ENCODE results near the gene GNL1. TPM values are rescaled to one million over a fixed set of nuclear protein-coding genes. Genes with fewer than 3 reads are reported as not detected.

Gene GNL1
- total RNA-seq, 1 experiment from 2014 or later: 113 TPM

GRCh38 chr6:30555816-30556065 lies 548 bp downstream of the GNL1 start:
- no peak for TF ChIP-seq ZBTB33 (IDR thresholded peaks at IDR 0.05; ENCODE audit: extremely low read depth, insufficient replicate concordance, low read length)
- no peak for TF ChIP-seq FOSL1 (IDR thresholded peaks at IDR 0.05; ENCODE audit: low read depth)
- TF ChIP-seq EGR1 (IDR thresholded peaks at IDR 0.05; ENCODE audit: low read depth): no peak
- no peak for TF ChIP-seq JUND (IDR thresholded peaks at IDR 0.05)
- no peak for TF ChIP-seq CTCF (IDR thresholded peaks at IDR 0.05 in 2 of 3, conservative IDR thresholded peaks at IDR 0.05 in 1 of 3; ENCODE audit: borderline replicate concordance in 1 of 3, insufficient read depth in 1 of 3, low read depth in 2 of 3, low read length in 2 of 3)
- no peak for TF ChIP-seq SP1 (IDR thresholded peaks at IDR 0.05; ENCODE audit: low read depth)
- TF ChIP-seq POLR2AphosphoS5 (IDR thresholded peaks at IDR 0.05; ENCODE audit: low read depth, low read length): no peak
- no peak for TF ChIP-seq SIN3A (IDR thresholded peaks at IDR 0.05; ENCODE audit: low read depth)
- TF ChIP-seq SRF (IDR thresholded peaks at IDR 0.05; ENCODE audit: low read depth): no peak
- no peak for TF ChIP-seq MAX (IDR thresholded peaks at IDR 0.05)
- TF ChIP-seq ZNF274 (IDR thresholded peaks at IDR 0.05; ENCODE audit: low read depth, low read length): no peak
- no peak for TF ChIP-seq ZFX (IDR thresholded peaks at IDR 0.05)
- no peak for TF ChIP-seq ELF1 (IDR thresholded peaks at IDR 0.05; ENCODE audit: borderline replicate concordance, low read depth)
- TF ChIP-seq CBX3 (IDR thresholded peaks at IDR 0.05; ENCODE audit: low read depth): no peak
- TF ChIP-seq CEBPB (IDR thresholded peaks at IDR 0.05; ENCODE audit: low read depth): no peak
- TF ChIP-seq TCF7L2 (IDR thresholded peaks at IDR 0.05; ENCODE audit: borderline replicate concordance, extremely low read depth, insufficient read depth, insufficient read length): no peak
- no peak for TF ChIP-seq POLR2A (IDR thresholded peaks at IDR 0.05; ENCODE audit: borderline replicate concordance, extremely low read depth, insufficient read depth, insufficient read length)
- no peak for TF ChIP-seq RAD21 (IDR thresholded peaks at IDR 0.05; ENCODE audit: low read depth)
- TF ChIP-seq YY1 (IDR thresholded peaks at IDR 0.05; ENCODE audit: extremely low read depth, insufficient replicate concordance, low read depth, low read length): no peak
- TF ChIP-seq REST (IDR thresholded peaks at IDR 0.05; ENCODE audit: low read depth): no peak
- no peak for ATAC-seq
- peak overlapping the region; percentile 91 for H3K4me2 ChIP-seq (ENCODE audit: low read length)
- no peaks in the 10 kb centered on the region for H4K20me1 ChIP-seq (ENCODE audit: insufficient read depth)
- H2AFZ ChIP-seq (ENCODE audit: low read depth, low read length, poor library complexity, severe bottlenecking): no peak overlapping the region
- CTCF ChIA-PET: interaction anchor here (3.5 to 4.7 kb wide), 2 partner anchors 10 to 14 kb away, joined by 13 to 25 read pairs; no protein-coding TSS in a partner anchor
- H3K9ac ChIP-seq (ENCODE audit: low read length): peak overlapping the region; percentile 98
- intact Hi-C loops (cut with micrococcal nuclease): loop anchor here (1.0 to 5.0 kb wide), 2 partner anchors 16 to 162 kb away; partner anchors contain the start of genes ABCF1 and MDC1
- no peaks in the 10 kb centered on the region for H3K9me3 ChIP-seq (ENCODE audit: control insufficient read depth in 1 of 2, insufficient read depth in 1 of 2, low read depth in 1 of 2, low read length in 2 of 2)
- peaks cover 22 to 33% of the 10 kb centered on the region in 2 experiments for H3K36me3 ChIP-seq (ENCODE audit: control insufficient read depth in 1 of 2, insufficient read depth in 2 of 2, low read length in 2 of 2)
- H3K4me3 ChIP-seq (replicated peaks in 1 of 2; ENCODE audit: low read depth in 1 of 2, low read length in 2 of 2): peak overlapping the region; percentile 88 to 95
- POLR2A ChIA-PET: interaction anchor here (0.6 to 2.8 kb wide), 3 partner anchors 11 to 23 kb away, joined by 3 to 12 read pairs (median 10); partner anchors contain the start of gene ABCF1
- no peaks in the 10 kb centered on the region for H3K9me2 ChIP-seq (ENCODE audit: insufficient read depth)
- peak overlapping the region; percentile 96 for H3K27ac ChIP-seq (ENCODE audit: low read depth, low read length)
- no peak for DNase-seq (ENCODE audit: low read depth, low spot score)
- no TSS peak for BruUV-seq (replicated peaks)
- H3K79me2 ChIP-seq (ENCODE audit: insufficient read depth, low read length): peaks cover 54% of the 10 kb centered on the region
- no peaks in the 10 kb centered on the region for H3K27me3 ChIP-seq (ENCODE audit: insufficient read depth, low read length)
- RAD21 ChIA-PET (ENCODE audit: low non-redundant PET in 1 of 2, low total read pairs in 2 of 2, uncharacterized antibody in 2 of 2, unreplicated experiment in 2 of 2): no interaction called here
- peaks cover 10 to 23% of the 10 kb centered on the region in 2 experiments; a peak in 3 of 4 replicates for H3K4me1 ChIP-seq (ENCODE audit: control insufficient read depth in 1 of 2, insufficient read depth in 2 of 2, low read length in 2 of 2)

Measured in HCT116 (cell line).